ENCODE results near the gene KSR2.

DNA sequence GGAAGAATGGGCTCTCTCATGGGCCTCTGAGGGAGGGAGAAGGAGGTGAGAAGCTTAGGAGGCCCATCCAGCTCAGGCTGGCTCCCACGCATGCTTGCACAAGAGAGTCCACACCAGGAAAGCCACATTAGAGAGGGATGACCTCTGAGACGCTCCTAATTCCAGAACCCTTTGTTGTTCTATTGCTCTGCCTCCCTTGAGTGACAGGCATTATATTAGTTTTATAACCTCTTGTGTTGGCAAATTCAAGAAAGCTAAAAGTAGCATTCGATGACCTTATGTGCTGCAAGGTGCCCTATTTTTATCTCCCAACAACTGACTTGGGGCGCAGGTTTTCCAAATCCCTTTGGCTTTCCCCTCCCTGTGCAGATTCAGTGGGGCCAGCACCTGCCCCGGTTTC lies 190.1 kb downstream of the KSR2 start:
- TF ChIP-seq, protein P1, sequence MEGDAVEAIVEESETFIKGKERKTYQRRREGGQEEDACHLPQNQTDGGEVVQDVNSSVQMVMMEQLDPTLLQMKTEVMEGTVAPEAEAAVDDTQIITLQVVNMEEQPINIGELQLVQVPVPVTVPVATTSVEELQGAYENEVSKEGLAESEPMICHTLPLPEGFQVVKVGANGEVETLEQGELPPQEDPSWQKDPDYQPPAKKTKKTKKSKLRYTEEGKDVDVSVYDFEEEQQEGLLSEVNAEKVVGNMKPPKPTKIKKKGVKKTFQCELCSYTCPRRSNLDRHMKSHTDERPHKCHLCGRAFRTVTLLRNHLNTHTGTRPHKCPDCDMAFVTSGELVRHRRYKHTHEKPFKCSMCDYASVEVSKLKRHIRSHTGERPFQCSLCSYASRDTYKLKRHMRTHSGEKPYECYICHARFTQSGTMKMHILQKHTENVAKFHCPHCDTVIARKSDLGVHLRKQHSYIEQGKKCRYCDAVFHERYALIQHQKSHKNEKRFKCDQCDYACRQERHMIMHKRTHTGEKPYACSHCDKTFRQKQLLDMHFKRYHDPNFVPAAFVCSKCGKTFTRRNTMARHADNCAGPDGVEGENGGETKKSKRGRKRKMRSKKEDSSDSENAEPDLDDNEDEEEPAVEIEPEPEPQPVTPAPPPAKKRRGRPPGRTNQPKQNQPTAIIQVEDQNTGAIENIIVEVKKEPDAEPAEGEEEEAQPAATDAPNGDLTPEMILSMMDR (IDR thresholded peaks at IDR 0.05): no peak
- TF ChIP-seq, protein P2, sequence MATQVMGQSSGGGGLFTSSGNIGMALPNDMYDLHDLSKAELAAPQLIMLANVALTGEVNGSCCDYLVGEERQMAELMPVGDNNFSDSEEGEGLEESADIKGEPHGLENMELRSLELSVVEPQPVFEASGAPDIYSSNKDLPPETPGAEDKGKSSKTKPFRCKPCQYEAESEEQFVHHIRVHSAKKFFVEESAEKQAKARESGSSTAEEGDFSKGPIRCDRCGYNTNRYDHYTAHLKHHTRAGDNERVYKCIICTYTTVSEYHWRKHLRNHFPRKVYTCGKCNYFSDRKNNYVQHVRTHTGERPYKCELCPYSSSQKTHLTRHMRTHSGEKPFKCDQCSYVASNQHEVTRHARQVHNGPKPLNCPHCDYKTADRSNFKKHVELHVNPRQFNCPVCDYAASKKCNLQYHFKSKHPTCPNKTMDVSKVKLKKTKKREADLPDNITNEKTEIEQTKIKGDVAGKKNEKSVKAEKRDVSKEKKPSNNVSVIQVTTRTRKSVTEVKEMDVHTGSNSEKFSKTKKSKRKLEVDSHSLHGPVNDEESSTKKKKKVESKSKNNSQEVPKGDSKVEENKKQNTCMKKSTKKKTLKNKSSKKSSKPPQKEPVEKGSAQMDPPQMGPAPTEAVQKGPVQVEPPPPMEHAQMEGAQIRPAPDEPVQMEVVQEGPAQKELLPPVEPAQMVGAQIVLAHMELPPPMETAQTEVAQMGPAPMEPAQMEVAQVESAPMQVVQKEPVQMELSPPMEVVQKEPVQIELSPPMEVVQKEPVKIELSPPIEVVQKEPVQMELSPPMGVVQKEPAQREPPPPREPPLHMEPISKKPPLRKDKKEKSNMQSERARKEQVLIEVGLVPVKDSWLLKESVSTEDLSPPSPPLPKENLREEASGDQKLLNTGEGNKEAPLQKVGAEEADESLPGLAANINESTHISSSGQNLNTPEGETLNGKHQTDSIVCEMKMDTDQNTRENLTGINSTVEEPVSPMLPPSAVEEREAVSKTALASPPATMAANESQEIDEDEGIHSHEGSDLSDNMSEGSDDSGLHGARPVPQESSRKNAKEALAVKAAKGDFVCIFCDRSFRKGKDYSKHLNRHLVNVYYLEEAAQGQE (IDR thresholded peaks at IDR 0.05; ENCODE audit: insufficient read depth in 1 of 2, low read depth in 2 of 2, low read length in 1 of 2): no peak
- TF ChIP-seq POLR2AphosphoS5 (IDR thresholded peaks at IDR 0.05; ENCODE audit: low read depth, low read length): no peak
